ENCODE measurements around the gene TNFSF15. TPM values are rescaled to one million over a fixed set of nuclear protein-coding genes. Genes with fewer than 3 reads are reported as not detected.

TNFSF15 gene
- total and polyA plus RNA-seq, 2 experiments from 2014 or later = 0.06 to 0.07 TPM

GRCh38 chr9:114775981-114776380 lies 29.9 kb downstream of the TNFSF15 start:
- Histone ChIP-seq H3K4me3 (no peak overlapping the region), H3K9me2 (ENCODE audit: insufficient read depth) (0 out of 2 replicates have a peak, but pooled peaks cover 3% of the 10 kb centered on the region), H2AFZ (no peak overlapping the region), H3K4me2 (no peak overlapping the region), H3K36me3 (ENCODE audit: insufficient read depth) (no peaks in the 10 kb centered on the region), H3K4me1 (ENCODE audit: insufficient read depth) (no peaks in the 10 kb centered on the region), H3K27me3 (ENCODE audit: insufficient read depth) (no peaks in the 10 kb centered on the region), H3K79me2 (replicated peaks; ENCODE audit: insufficient read depth) (no peaks in the 10 kb centered on the region), H4K20me1 (replicated peaks; ENCODE audit: insufficient read depth) (no peaks in the 10 kb centered on the region), H3F3A (replicated peaks; ENCODE audit: low read depth) (no peaks in the 10 kb centered on the region), H3K27ac (ENCODE audit: low read depth) (no peak overlapping the region)
- ATAC-seq (no peak), DNase-seq (ENCODE audit: low spot score) (no peak)
- Mint-ChIP-seq H3K4me3 (no peak overlapping the region), H3K4me1 (no peaks in the 10 kb centered on the region), H3K27me3 (ENCODE audit: insufficient read depth, low read depth, poor library complexity) (no peaks in the 10 kb centered on the region), H3K27ac (no peak overlapping the region), H3K36me3 (ENCODE audit: low read depth) (no peaks in the 10 kb centered on the region), H3K9me3 (no peaks in the 10 kb centered on the region)
- TF ChIP-seq JUNB (IDR thresholded peaks at IDR 0.05; ENCODE audit: unreplicated experiment) = no peak
- TF ChIP-seq ZNF331 (CRISPR knock-in tag; IDR thresholded peaks at IDR 0.05; ENCODE audit: low read depth) = no peak
- TF ChIP-seq ZNF462 (CRISPR knock-in tag; IDR thresholded peaks at IDR 0.05) = no peak
- no peak for TF ChIP-seq ETS1 (IDR thresholded peaks at IDR 0.05)
- TF ChIP-seq STAT1 (IDR thresholded peaks at IDR 0.05; ENCODE audit: unreplicated experiment) = no peak
- TF ChIP-seq EZH2phosphoT487 (IDR thresholded peaks at IDR 0.05; ENCODE audit: unreplicated experiment) = no peak
- no peak for TF ChIP-seq ZNF114 (CRISPR knock-in tag; IDR thresholded peaks at IDR 0.05)
- no peak for TF ChIP-seq CTCF (conservative IDR thresholded peaks at IDR 0.05; ENCODE audit: low read depth in 2 of 2)
- no peak for TF ChIP-seq CREB1 (CRISPR knock-in tag; IDR thresholded peaks at IDR 0.05; ENCODE audit: low read depth)
- TF ChIP-seq EZH2 (IDR thresholded peaks at IDR 0.05; ENCODE audit: low read depth, unreplicated experiment) = no peak
- TF ChIP-seq REST (IDR thresholded peaks at IDR 0.05; ENCODE audit: unreplicated experiment) = no peak
- no peak for TF ChIP-seq POLR2AphosphoS5 (IDR thresholded peaks at IDR 0.05; ENCODE audit: low read depth)
- TF ChIP-seq NANOG (IDR thresholded peaks at IDR 0.05; ENCODE audit: borderline replicate concordance) = no peak

Measured in GM23338 (cell line).